Measurements from ENCODE around the gene IAH1. TPM values are rescaled to one million over a fixed set of nuclear protein-coding genes. Genes with fewer than 3 reads are reported as not detected.

The IAH1 gene
- total and polyA plus RNA-seq, 10 of the 15 experiments (the other 5 are each of a cell fraction or from before 2014, with no cell fraction given) = 57.4 to 125 (median 75.8) TPM

GRCh38 chr2:9508931-9509330, 34.6 kb downstream of the IAH1 start:
- Histone ChIP-seq H3K9me3 (replicated peaks; ENCODE audit: control insufficient read depth, insufficient read depth, low read length) (no peaks in the 10 kb centered on the region), H3K4me3 (no peak overlapping the region), H3K4me2 (ENCODE audit: control insufficient read depth, insufficient read depth) (no peak overlapping the region), H3K9ac (ENCODE audit: control insufficient read depth, insufficient read depth, low read length) (no peak overlapping the region), H3K79me2 (ENCODE audit: control insufficient read depth, insufficient read depth, low read length) (no peaks in the 10 kb centered on the region), H4K20me1 (ENCODE audit: control insufficient read depth, insufficient read depth) (no peaks in the 10 kb centered on the region), H3K27ac (ENCODE audit: control insufficient read depth, insufficient read depth) (no peak overlapping the region), H3K4me1 (ENCODE audit: control insufficient read depth, insufficient read depth, low read length) (no peaks in the 10 kb centered on the region), H2AFZ (ENCODE audit: control insufficient read depth, low read depth, low read length) (no peak overlapping the region), H3K36me3 (ENCODE audit: control insufficient read depth in 2 of 2, insufficient read depth in 2 of 2, low read length in 1 of 2) (peaks cover 3 to 20% of the 10 kb centered on the region in 2 experiments; a peak in 2 of 4 replicates), H3K27me3 (replicated peaks in 1 of 2; ENCODE audit: control insufficient read depth in 2 of 2, insufficient read depth in 2 of 2, low read length in 1 of 2) (no peaks in the 10 kb centered on the region)
- ChIA-PET CTCF (interaction anchor here (1.1 to 1.6 kb wide), 2 partner anchors 9 to 122 kb away, joined by 3 to 7 read pairs; partner anchors contain the start of gene YWHAQ), RAD21 (ENCODE audit: unreplicated experiment) (no interaction called here), POLR2A (no interaction called here), SMC1A (ENCODE audit: uncharacterized antibody, unreplicated experiment) (interaction anchor here (1.5 kb wide), 2 partner anchors 8 to 27 kb away, joined by 4 to 6 read pairs; no protein-coding TSS in a partner anchor)
- whole genome bisulfite sequencing (ENCODE audit: insufficient coverage, insufficient replicate concordance, low lambda C conversion rate, missing lambda C conversion rate) = 43% methylated on average over 1 of the region's 1 CpG
- TF ChIP-seq NFIC (IDR thresholded peaks at IDR 0.05; ENCODE audit: low read depth, low read length) (no peak), EGR1 (IDR thresholded peaks at IDR 0.05; ENCODE audit: borderline replicate concordance in 1 of 2, low read depth in 2 of 2, low read length in 2 of 2) (no peak), SP1 (IDR thresholded peaks at IDR 0.05; ENCODE audit: low read depth, low read length) (no peak), FOS (IDR thresholded peaks at IDR 0.05; ENCODE audit: borderline replicate concordance, extremely low read depth, insufficient read length) (no peak), WRNIP1 (IDR thresholded peaks at IDR 0.05; ENCODE audit: borderline replicate concordance, low read depth, low read length) (no peak), BHLHE40 (IDR thresholded peaks at IDR 0.05; ENCODE audit: borderline replicate concordance in 1 of 2, low read depth in 2 of 2, low read length in 1 of 2) (no peak), RB1 (IDR thresholded peaks at IDR 0.05; ENCODE audit: borderline replicate concordance) (no peak), IRF4 (IDR thresholded peaks at IDR 0.05; ENCODE audit: low read depth, low read length) (no peak), BCL3 (IDR thresholded peaks at IDR 0.05; ENCODE audit: borderline replicate concordance, insufficient read depth, low read depth, low read length, poor library complexity, severe bottlenecking) (no peak), MEF2B (IDR thresholded peaks at IDR 0.05; ENCODE audit: partially characterized antibody, poor library complexity, severe bottlenecking) (no peak), RELA (IDR thresholded peaks at IDR 0.05; ENCODE audit: borderline replicate concordance, partially characterized antibody) (no peak), SPI1 (IDR thresholded peaks at IDR 0.05; ENCODE audit: borderline replicate concordance, insufficient read depth, low read depth, low read length) (no peak), NRF1 (conservative IDR thresholded peaks at IDR 0.05; ENCODE audit: low read depth, low read length) (no peak), CBX3 (IDR thresholded peaks at IDR 0.05; ENCODE audit: borderline replicate concordance, low read depth) (no peak), E4F1 (IDR thresholded peaks at IDR 0.05; ENCODE audit: borderline replicate concordance, partially characterized antibody) (no peak), SIX5 (IDR thresholded peaks at IDR 0.05; ENCODE audit: low read depth, low read length, severe bottlenecking) (no peak), BCLAF1 (IDR thresholded peaks at IDR 0.05) (no peak), KLF5 (IDR thresholded peaks at IDR 0.05; ENCODE audit: partially characterized antibody) (no peak)
- FAIRE-seq = no peak
- DNase-seq (ENCODE audit: low read depth, low spot score) = no peak
- ATAC-seq = no peak
- no TSS peak for BruUV-seq (replicated peaks)
- intact Hi-C loops (cut with micrococcal nuclease; ENCODE audit: unreplicated experiment) (no loop called here), in situ Hi-C loops (cut with MboI) (no loop called here)

All from GM12878 (cell line).